Endothelial cell of umbilical vein (primary cell): ENCODE measurements around the gene SQSTM1. TPM values are rescaled to one million over a fixed set of nuclear protein-coding genes. Genes with fewer than 3 reads are reported as not detected.

Experiments used
- BruUV-seq: library from RNA; stranded (reverse); fragments of 400-500 nt; replicated peaks from 2 replicates; lab custom pipeline; 2021; lab: Mats Ljungman, UMichigan
- CTCF ChIA-PET: fragments of 300-600, 350-600 bp; sonication (Branson Sonifier 250); formaldehyde crosslinking; loops from one replicate; lab custom pipeline; 2021; ENCODE audit warnings: antibody characterized with exemption, inconsistent platforms; lab: Charles Lee
- POLR2A ChIA-PET: fragments of 300-600, 350-600 bp; sonication (Branson Sonifier 250); formaldehyde crosslinking; loops from one replicate; lab custom pipeline; 2021; ENCODE audit warnings: antibody characterized with exemption, inconsistent platforms; lab: Charles Lee
- DNase-seq: peaks from one replicate; pipeline ENCODE4 v3.0.0-alpha.2; 2011; ENCODE audit warnings: low read depth, low spot score
- FAIRE-seq: peaks from 2 replicates; lab custom pipeline; 2011; peaks lifted over from hg19 to GRCh38; lab: Jason Lieb, UNC
- H2AFZ ChIP-seq: 2 replicates; pipeline ENCODE4 v1.6.0; 2012; ENCODE audit warnings: low read depth, low read length, control low read depth, inconsistent platforms
- H3K27ac ChIP-seq: 2 replicates; pipeline ENCODE4 v1.5.1; 2011; ENCODE audit warnings: low read depth, mild to moderate bottlenecking, control low read depth, low read length, moderate library complexity; ENCODE audit not compliant: insufficient read depth
- H3K27me3 ChIP-seq, 2 experiments: 2 replicates each; pipeline versions ENCODE4 v1.6.0 to v1.6.1; 2011; ENCODE audit warnings: low read length in 2 of 2, mixed read lengths in 1 of 2; ENCODE audit not compliant: control insufficient read depth in 2 of 2, insufficient read depth in 2 of 2
- H3K36me3 ChIP-seq, 2 experiments: 2 replicates in 1 of 2; 3 replicates in 1 of 2; pipeline ENCODE4 v1.5.1; 2011; ENCODE audit warnings: low read length in 2 of 2, mild to moderate bottlenecking in 1 of 2, moderate library complexity in 1 of 2; ENCODE audit not compliant: control insufficient read depth in 2 of 2, insufficient read depth in 2 of 2; ENCODE audit errors: extremely low read depth in 1 of 2
- H3K4me1 ChIP-seq: 3 replicates; pipeline ENCODE4 v1.5.1; 2011; ENCODE audit warnings: mild to moderate bottlenecking, low read length; ENCODE audit not compliant: control insufficient read depth, insufficient read depth; ENCODE audit errors: extremely low read depth
- H3K4me2 ChIP-seq: 2 replicates; pipeline ENCODE4 v1.6.1; 2011; ENCODE audit warnings: low read length, control low read depth, mixed read lengths; ENCODE audit not compliant: insufficient read depth
- H3K4me3 ChIP-seq, 3 experiments: fragments of 200-600 bp in 1 of 3; sonication (generic), shearing (Covaris generic) in 1 of 3; replicated peaks in 1 of 3; 2 replicates each; pipeline ENCODE4 v1.5.1; 2011 to 2016; ENCODE audit warnings: control low read depth in 3 of 3, low read length in 3 of 3, mild to moderate bottlenecking in 2 of 3, inconsistent platforms in 1 of 3, low read depth in 1 of 3, moderate library complexity in 1 of 3; ENCODE audit not compliant: insufficient read depth in 1 of 3
- H3K79me2 ChIP-seq: 2 replicates; pipeline ENCODE4 v1.6.0; 2012; ENCODE audit warnings: low read length, inconsistent platforms; ENCODE audit not compliant: control insufficient read depth, insufficient read depth
- H3K9ac ChIP-seq: replicated peaks from 2 replicates; pipeline ENCODE3; 2011; ENCODE audit warnings: low read length, control low read depth; ENCODE audit not compliant: insufficient read depth; ENCODE audit errors: extremely low read depth
- H3K9me1 ChIP-seq: replicated peaks from 3 replicates; pipeline ENCODE4 v1.6.0; 2011; ENCODE audit warnings: mild to moderate bottlenecking, low read length; ENCODE audit not compliant: control insufficient read depth, insufficient read depth; ENCODE audit errors: extremely low read depth
- H3K9me3 ChIP-seq: replicated peaks from 2 replicates; pipeline ENCODE4 v1.5.1; 2012; ENCODE audit warnings: low read length, inconsistent platforms; ENCODE audit not compliant: control insufficient read depth, insufficient read depth
- H4K20me1 ChIP-seq: replicated peaks from 2 replicates; pipeline ENCODE3; 2011; ENCODE audit warnings: mild to moderate bottlenecking, low read length; ENCODE audit not compliant: control insufficient read depth, insufficient read depth; ENCODE audit errors: extremely low read depth
- CTCF ChIP-seq, 2 donors: IDR thresholded peaks; 1 replicate in 1 of 2; 2 replicates in 1 of 2; pipeline ENCODE4 v1.5.1; 2011; ENCODE audit warnings: low read length in 2 of 2, mild to moderate bottlenecking in 2 of 2, moderate library complexity in 2 of 2, control low read depth in 1 of 2, inconsistent platforms in 1 of 2, low read depth in 1 of 2; ENCODE audit not compliant: insufficient read depth in 1 of 2; ENCODE audit errors: extremely low read depth in 1 of 2
- EZH2 ChIP-seq: IDR thresholded peaks from 2 replicates; pipeline ENCODE4 v1.6.1; 2012; ENCODE audit warnings: borderline replicate concordance, low read depth, mild to moderate bottlenecking, moderate library complexity, low read length, inconsistent platforms; ENCODE audit not compliant: severe bottlenecking
- FOS ChIP-seq: IDR thresholded peaks from 2 replicates; pipeline ENCODE4 v1.6.1; 2011; ENCODE audit warnings: mild to moderate bottlenecking, low read length, moderate library complexity, borderline replicate concordance; ENCODE audit not compliant: insufficient read depth
- GATA2 ChIP-seq: IDR thresholded peaks from 2 replicates; pipeline ENCODE4 v1.7.0; 2011; ENCODE audit warnings: low read depth, mild to moderate bottlenecking, moderate library complexity, mixed read lengths, low read length; ENCODE audit not compliant: insufficient read length, insufficient read depth
- JUN ChIP-seq: IDR thresholded peaks from 2 replicates; pipeline ENCODE4 v1.6.1; 2011; ENCODE audit warnings: borderline replicate concordance, low read depth; ENCODE audit not compliant: insufficient read length, insufficient read depth
- MAX ChIP-seq: IDR thresholded peaks from 2 replicates; pipeline ENCODE4 v1.6.1; 2011; ENCODE audit not compliant: insufficient read depth, insufficient read length
- MYC ChIP-seq: IDR thresholded peaks from one replicate; pipeline ENCODE4 v1.6.1; 2011; ENCODE audit warnings: mild to moderate bottlenecking, low read depth, low read length
- POLR2A ChIP-seq: IDR thresholded peaks from 2 replicates; pipeline ENCODE4 v1.6.1; 2012; ENCODE audit warnings: low read depth, mild to moderate bottlenecking, control low read depth, low read length
- POLR2AphosphoS5 ChIP-seq: IDR thresholded peaks from 2 replicates; pipeline ENCODE4 v1.6.1; 2012; ENCODE audit warnings: low read depth, mild to moderate bottlenecking, control low read depth, low read length, moderate library complexity; ENCODE audit not compliant: insufficient read depth
- dilution Hi-C: fragments of 300-500 bp; cut with MboI; formaldehyde crosslinking; loops from one replicate; pipeline ENCODE4 v1.15.0; 2019; ENCODE audit warnings: low sequenced_read_pairs; ENCODE audit not compliant: extremely low pct_ligation_motif_present
- intact Hi-C: fragments of 100-400 bp; cut with micrococcal nuclease; formaldehyde crosslinking; loops from one replicate; pipeline ENCODE4 v1.10.0; 2022
- polyA plus RNA-seq, 4 experiments: library from polyadenylated mRNA; depleted of rRNA in 3 of 4; stranded (reverse) in 3 of 4; unstranded in 1 of 4; fragments of >200 nt; gene quantifications; 2 replicates each; pipeline versions ENCODE4 v1.2.1 to v1.2.3, GENCODE V29; 2011 to 2012; ENCODE audit warnings: missing spikeins in 1 of 4
- total RNA-seq: library from RNA; stranded (reverse); gene quantifications from 2 replicates; pipeline ENCODE4 v1.2.3, GENCODE V29; 2021

The SQSTM1 gene
- total and polyA plus RNA-seq, 2 donors (not counting 3 experiments of a cell fraction or from before 2014, with no cell fraction given), result 302 to 346 TPM

GRCh38 chr5:179783128-179783527 is 37.6 kb upstream of the SQSTM1 start:
- H3K27ac ChIP-seq, result no peak overlapping the region
- no peaks in the 10 kb centered on the region for H3K79me2 ChIP-seq
- BruUV-seq, result no TSS peak
- TF ChIP-seq POLR2A, result no peak
- no peak for TF ChIP-seq GATA2
- TF ChIP-seq MYC, result no peak
- no peak for TF ChIP-seq EZH2
- no peak for TF ChIP-seq FOS
- no peak for TF ChIP-seq MAX
- TF ChIP-seq JUN, result no peak
- TF ChIP-seq CTCF (IDR thresholded peaks at IDR 0.05; ENCODE audit: extremely low read depth in 1 of 2, insufficient read depth in 1 of 2, low read depth in 1 of 2, low read length in 2 of 2), result no peak
- no peak for TF ChIP-seq POLR2AphosphoS5
- ChIA-PET CTCF (interaction anchor here (1.8 kb wide), 1 partner anchor 20 kb away, joined by 7 read pairs; no protein-coding TSS in a partner anchor), POLR2A (no interaction called here)
- dilution Hi-C loops (no loop called here), intact Hi-C loops (no loop called here)
- H3K9me3 ChIP-seq, result no peaks in the 10 kb centered on the region
- no peak for FAIRE-seq
- no peak overlapping the region for H3K4me2 ChIP-seq
- no peaks in the 10 kb centered on the region for H3K27me3 ChIP-seq
- H2AFZ ChIP-seq, result no peak overlapping the region
- H4K20me1 ChIP-seq, result no peaks in the 10 kb centered on the region
- no peak for DNase-seq
- peaks cover 0 to 9% of the 10 kb centered on the region in 2 experiments for H3K36me3 ChIP-seq
- H3K4me1 ChIP-seq, result peaks cover 1% of the 10 kb centered on the region
- no peaks in the 10 kb centered on the region for H3K9me1 ChIP-seq
- H3K9ac ChIP-seq, result no peak overlapping the region
- H3K4me3 ChIP-seq, result no peak overlapping the region
